Measurements from ENCODE around the gene TGFBI.

Gene TGFBI

DNA sequence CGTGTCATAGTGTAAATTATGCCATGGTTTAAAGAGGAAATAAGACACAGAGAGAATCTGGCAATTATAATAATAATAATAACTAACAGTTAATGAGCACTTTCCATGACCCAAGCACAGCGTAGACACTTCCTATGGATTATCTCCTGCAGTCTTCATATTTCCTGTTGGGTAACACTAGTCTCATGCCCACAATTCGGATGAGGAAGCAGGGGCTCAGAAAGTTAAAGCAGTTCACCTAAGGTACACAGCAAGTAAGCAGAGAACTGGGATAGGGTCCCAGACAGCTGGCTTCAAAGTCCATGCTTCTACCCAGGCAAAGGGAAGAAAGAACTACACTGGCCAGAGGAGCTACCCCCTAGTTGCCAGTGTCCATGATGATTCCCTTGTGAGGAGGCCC is 27.9 kb upstream of the TGFBI start:
- DNase-seq (ENCODE audit: insufficient read length, low spot score) (no peak), FAIRE-seq (no peak)

DNA sequence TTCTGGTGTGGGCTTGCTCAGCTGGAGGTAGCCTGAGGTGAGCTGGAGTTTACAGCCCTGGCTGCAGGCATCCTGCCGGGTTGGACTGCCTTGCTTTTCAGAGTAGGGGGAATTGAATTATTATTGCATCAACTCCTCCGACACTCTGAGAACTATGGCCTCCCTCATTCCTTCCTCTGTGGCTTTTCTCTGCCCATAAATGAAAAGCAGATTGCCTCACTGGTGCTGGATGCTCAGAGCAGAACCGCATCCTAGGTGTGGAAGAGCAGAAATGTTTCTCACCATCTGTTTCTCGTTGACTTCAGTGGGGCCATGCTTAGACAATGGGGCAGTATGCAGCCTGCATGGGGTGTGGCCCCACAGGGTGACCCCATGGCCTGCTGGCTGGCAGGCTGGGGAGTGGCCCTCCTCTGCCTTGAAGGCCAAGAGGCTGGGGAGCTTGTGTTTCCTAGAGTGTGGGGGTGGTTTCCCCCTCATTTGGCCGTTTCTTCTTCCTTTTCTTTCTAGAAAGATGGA is 27.3 kb upstream of the TGFBI start:
- no peak for DNase-seq (ENCODE audit: insufficient read length, low spot score)
- FAIRE-seq: no peak

- DNase-seq (ENCODE audit: insufficient read length, low spot score) (no peak), FAIRE-seq (no peak)
These were observed 24.4 kb upstream of the TGFBI start for GRCh38 chr5:136004436-136004835.

- FAIRE-seq: no peak
- no peak for DNase-seq (ENCODE audit: insufficient read length, low spot score)
These were observed 23.3 kb upstream of the TGFBI start for GRCh38 chr5:136005476-136005875.

GRCh38 chr5:136006164-136006563 is 22.6 kb upstream of the TGFBI start:
- no peak for FAIRE-seq
- DNase-seq (ENCODE audit: insufficient read length, low spot score): no peak

GRCh38 chr5:136006761-136007251 is 22.0 kb upstream of the TGFBI start:
- no peak for DNase-seq (ENCODE audit: insufficient read length, low spot score)
- FAIRE-seq: no peak

DNA sequence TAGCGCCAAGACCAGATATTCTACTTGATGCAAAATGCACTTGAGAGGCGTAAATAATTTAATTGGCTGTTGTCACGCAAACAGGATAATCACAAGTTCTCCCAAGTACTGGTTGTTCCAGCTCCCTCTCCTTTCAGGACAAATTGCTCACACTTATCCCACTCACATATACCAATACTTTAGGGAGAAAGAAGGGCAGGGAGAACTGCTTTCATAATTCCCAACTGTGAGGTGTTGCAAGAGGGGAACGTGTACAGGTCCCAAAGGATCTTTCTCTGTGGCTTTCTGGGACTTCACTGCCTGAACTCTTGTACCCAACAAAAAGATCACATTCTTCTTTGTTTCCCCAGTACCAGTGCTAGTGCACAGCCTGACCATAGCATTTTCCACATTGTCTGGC is 21.5 kb upstream of the TGFBI start:
- DNase-seq (ENCODE audit: insufficient read length, low spot score) (no peak), FAIRE-seq (no peak)

DNA sequence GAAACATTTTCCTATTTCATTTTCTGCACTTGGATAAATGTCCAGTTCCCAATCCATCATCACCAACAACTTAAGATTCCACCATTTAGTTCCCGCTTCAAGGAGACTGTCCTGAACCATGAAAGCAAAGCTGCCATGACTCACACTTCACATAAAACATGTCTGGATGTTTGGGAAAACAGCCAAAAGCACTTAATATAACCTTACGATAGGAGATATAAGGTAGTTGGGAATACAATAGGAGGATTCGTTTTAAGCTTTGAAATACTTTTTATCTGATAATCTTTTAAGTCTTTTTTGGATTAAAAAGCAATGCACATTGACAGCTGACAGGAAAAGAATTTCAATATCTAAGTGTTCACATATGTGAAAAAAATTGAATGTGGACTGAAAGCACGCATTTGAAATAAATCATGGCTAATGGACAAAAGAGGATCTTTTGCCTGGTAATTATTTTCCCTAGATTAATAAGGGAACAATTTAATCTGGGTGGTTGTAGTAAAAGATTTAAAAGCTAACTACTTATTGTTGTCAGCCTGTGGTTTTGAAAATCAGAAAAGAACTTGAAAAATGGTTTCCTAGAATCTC is 17.3 kb upstream of the TGFBI start:
- no peak for FAIRE-seq

GRCh38 chr5:136012041-136012804 is 16.6 kb upstream of the TGFBI start:
- no peak for DNase-seq (ENCODE audit: insufficient read length, low spot score)
- no peak for FAIRE-seq

More for the DNA sequence above, 17.3 kb upstream of the TGFBI start:
- DNase-seq (ENCODE audit: insufficient read length, low spot score): no peak

DNA sequence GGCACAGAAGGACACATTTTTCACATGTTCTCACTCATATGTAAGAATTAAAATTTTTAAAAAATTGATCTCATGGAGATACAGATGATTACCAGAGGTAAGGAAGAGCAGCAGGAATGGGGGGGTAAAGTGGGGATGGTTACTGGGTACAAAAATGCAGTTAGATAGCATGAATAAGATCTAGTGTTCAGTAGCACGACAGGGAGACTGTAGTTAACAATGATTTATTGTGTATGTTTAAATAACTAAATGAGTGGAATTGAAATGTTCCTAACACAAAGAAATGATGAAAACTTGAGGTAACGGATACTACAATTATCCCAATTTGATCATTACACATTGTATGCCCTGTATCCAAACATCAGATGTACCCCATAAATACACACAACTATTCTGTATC is 15.2 kb upstream of the TGFBI start:
- FAIRE-seq (no peak), DNase-seq (ENCODE audit: insufficient read length, low spot score) (no peak)

DNA sequence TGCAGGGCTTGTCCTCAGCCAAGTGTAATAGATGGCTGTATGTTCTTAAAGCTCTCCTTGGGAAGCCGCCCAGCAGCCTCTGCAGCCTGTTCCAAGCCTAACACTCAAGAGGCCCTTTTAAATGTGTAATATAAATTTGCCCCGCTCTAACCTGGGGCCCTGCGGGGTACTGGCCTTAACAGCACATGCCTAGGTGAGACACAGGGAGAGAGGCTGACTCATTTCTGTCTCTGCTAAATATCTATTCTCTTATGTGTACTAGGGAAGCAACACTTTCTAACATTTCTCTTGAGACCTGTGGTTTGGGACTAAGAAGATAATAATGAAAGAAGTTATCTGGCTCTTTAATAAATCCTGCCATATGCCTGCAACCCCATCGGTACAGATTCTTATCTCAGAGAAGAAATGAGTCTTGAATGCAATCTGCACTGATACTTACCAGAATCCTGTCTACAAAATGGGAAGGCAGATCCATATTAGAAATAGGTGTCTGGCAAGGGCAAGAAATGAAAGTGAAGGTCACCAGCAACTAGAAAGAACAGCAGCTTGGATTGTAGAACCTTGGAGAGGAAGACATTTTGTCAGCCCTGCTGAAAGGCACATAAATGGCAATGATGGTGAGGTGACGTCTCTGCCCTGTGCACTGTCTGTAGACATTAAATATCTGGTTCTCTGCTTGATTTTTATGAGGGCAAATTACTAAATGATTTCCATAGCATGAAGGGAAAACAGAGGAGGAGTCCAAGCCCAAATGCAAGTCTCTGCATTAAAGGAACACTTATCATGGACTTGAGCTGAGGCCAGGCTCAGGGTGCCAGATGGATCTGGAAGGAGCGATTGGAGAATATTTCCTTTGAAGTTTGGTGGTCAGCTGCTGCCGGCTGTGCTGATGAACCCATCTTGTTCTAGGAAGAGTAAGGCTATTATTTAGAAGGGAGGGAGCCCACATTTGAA is 14.5 kb upstream of the TGFBI start:
- FAIRE-seq (peak; percentile 8), DNase-seq (ENCODE audit: insufficient read length, low spot score) (no peak)

- no peak for FAIRE-seq
- DNase-seq (ENCODE audit: insufficient read length, low spot score): no peak
These were observed 13.8 kb upstream of the TGFBI start for GRCh38 chr5:136015003-136015375.

DNA sequence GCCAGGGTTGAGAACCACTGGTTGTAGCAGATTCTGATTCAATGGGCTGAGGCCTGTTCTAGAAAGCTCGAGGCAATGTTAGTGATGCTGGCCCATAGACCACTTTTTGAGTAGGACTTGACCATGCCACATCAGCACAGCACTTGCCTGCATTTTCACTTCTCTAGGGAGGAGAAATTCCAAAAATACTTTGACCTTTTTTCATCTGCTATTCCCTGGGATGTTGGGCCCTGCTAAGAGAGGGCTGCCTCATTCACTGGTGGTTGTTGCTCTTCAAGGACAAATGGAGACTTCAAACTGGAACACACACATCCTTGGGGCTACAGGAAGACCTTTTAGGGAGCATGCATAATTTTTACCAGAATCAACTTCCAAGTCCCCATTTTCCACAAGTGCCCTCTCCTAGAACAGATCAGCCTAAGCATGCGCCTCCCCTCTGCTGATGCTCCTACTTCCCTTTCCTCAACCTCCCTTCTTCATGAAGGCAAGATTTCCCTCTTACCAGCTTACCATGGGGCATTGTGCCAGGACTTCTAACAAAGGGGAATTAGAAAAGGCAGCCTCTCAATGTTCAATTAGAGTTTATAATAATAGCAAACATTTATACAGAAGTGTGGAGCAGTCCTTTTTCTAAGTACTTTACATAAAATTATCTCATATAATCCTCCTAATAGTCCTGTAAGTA is 12.7 kb upstream of the TGFBI start:
- DNase-seq (ENCODE audit: insufficient read length, low spot score) (no peak), FAIRE-seq (no peak)

DNA sequence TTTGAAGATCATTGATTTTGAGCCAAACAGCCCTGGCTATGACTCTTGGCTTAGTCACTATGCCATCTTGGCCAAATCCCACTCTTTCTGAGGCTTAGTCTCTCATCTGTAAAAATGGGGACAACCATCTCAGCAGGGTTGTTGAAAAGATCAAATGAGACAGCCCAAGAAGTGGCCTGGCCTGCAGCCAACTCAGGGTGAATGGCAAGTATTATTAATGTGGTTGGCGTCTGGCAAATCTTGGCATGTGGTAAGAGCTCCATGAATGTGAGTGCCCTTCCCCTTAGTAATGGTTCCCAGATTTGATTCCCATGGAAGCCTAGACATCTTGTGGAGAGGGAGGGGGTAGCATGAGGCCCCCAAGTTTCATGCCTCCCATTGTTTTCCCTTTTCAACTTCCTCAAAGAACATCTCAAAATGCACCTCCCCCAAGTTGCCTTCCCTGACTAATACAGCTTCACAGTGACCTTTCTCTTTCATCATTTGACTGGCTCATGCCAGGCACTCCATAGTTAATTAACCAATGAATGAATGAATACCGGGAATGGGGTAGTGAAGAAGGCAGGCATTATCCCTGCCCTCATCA is 11.8 kb upstream of the TGFBI start:
- DNase-seq (ENCODE audit: insufficient read length, low spot score) (no peak), FAIRE-seq (no peak)

- FAIRE-seq: no peak
- no peak for DNase-seq (ENCODE audit: insufficient read length, low spot score)
These were observed 9.7 kb upstream of the TGFBI start for GRCh38 chr5:136018814-136019783.

- no peak for FAIRE-seq
- no peak for DNase-seq (ENCODE audit: insufficient read length, low spot score)
These were observed 8.8 kb upstream of the TGFBI start for GRCh38 chr5:136020001-136020382.

GRCh38 chr5:136020383-136021015 is 8.3 kb upstream of the TGFBI start:
- FAIRE-seq (no peak), DNase-seq (ENCODE audit: insufficient read length, low spot score) (no peak)

GRCh38 chr5:136021016-136021405 is 7.8 kb upstream of the TGFBI start:
- FAIRE-seq (no peak), DNase-seq (ENCODE audit: insufficient read length, low spot score) (no peak)

DNA sequence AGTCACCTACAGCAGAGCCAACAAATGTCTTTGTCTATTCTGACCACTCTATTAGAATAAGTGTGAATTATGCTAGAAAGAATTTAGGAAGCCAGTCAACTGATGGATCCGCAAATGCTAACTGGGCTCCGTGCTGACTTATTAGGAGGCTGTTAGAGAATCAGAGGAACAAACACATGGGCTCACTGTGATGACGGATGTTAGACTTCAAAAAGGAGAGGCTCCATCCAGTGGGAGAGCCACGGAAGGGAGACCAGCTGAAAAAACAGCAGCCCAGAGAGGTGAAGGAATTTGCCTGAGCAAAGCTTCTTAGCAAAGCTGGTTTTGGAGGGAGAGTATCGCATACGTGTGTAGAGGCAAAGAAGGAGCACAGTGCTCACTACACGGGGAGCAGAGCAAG is 5.8 kb upstream of the TGFBI start:
- no peak for DNase-seq (ENCODE audit: insufficient read length, low spot score)
- no peak for FAIRE-seq
